Embryonic facial prominence (tissue), 1 donor: ENCODE measurements around the gene SLC12A8.
"Not testable (repeated sequence)": the region's sequence is repeated elsewhere in the genome, so short reads cannot be mapped to it uniquely, and the experiment has no call there.

Experiments
- DNase-seq: peaks from one replicate; pipeline ENCODE4 v3.0.0-alpha.2; 2016; ENCODE audit errors: extremely low spot score

SLC12A8 gene

DNA sequence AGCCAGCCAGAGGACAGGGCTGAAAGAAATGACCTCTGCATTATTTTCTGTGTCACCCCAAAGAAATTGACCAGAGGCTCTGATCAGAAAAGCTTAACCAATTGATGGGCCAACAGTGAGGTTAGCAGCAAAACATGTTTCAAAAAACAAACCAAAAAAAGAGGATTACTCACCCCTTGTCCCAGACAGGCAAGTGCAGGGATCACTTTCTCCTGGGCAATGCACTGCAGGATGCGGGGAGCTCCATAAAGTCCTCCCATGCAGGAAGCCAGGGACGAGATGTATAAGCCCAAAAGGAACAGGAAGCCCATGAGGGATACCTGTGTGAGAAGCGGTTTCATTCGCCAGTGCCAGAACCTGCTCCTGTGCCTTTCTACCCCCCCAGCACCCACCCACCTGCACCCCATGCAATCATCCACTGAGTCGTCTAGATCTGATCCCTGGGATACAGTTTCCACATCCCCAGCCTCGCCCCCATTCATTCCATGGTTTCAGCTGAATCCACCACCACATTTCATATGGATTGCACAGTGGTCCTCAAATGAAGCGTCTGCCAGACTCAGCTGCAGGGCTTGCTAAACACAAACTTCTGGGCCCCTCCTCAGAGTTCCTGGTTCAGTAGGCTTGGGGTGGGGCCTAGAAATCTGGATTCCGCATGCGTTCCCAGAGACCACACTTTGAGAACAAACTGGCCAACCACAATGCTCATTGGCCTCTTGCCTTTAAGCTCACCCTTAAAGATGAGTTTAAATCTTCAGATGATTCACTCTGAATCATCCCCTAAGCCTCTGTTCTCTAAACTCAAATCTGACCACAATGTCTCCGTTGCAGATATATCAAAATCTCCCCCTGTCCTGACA, 102.3 kb downstream of the SLC12A8 start:
- DNase-seq = no peak

- no peak for DNase-seq
Observed at GRCh38 chr3:125109536-125109925, 103.0 kb downstream of the SLC12A8 start.

DNA sequence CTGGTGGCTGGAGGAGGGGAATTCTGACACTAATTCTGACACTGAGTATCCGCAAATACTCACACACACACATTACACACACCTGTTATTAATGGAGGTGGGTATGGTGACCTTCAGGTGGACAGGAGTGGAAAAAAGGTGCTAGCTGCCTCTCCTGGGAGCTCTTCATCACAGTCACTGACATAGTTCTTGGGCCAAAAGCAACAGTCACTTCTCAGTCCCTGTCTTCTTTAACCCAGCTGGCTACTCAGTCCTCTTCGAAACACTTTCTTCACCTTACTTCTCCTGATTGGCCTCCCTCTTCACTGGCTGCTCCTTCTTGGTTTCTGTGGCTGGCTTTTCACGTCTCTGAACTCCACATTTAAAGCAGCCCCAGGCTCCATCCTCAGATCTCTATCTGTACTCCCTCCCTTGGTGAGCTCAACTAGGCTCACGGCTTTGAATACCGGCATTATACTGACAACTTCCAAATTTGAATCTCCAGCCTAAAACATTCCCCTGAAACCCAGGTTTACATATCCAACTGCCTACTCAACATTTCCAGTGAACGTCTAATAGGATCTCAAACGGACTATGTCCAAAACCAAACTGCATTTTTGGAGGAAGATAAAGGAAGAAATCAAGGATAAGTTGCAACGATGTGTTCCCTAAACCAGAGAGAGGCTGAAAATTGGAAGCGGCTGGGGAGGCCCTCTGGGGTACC, 103.6 kb downstream of the SLC12A8 start:
- no peak for DNase-seq

DNA sequence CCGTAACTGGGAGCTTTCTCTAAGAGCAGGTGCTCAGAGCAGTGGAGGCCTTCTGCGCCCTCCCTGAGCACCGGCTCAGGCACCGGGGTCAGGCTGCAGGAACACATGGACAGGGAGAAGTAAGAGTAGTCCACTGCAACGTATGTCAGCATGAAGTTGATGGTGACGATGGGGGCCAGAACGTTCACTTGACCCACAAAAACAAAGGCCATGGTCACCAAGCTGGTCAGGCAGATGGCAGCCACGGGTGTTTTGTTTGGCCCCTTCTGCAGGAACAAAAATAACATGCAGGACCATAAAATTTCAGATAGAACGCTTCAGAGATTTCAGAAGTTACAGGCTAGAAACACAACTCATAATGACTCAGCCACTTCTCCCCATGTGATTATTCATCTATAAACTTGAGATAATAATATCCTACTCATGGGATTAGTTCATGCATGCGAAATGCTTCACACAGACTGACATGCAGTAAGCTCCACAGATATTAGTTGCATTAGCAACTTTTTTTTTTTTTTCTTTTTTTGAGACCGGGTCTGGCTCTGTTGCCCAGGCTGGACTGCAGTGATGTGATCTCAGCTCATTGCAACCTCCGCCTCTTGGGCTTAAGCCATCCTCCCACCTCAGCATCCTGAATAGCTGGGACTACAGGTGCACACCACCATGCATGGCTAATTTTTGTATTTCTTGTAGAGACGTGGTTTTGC, 104.5 kb downstream of the SLC12A8 start:
- DNase-seq = no peak

DNA sequence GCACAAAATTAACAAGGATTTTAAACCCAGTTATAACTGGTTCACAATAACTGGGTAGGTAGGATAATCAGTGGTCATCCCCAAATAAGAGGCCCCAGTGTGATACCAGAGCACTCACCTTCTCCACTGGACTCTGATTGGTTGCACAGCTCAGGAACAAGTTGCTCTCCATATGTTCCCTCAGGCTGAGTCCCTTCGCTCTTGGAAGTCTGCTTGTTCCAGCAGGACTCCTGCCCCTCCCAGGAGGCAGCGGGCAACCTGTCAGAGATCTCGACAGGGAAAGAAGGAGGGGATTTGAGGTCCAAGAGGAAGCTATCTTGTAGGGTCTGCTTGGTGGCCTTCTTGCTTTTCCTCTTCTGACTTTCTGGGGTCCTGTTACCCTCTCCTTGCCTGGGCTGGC, 105.2 kb downstream of the SLC12A8 start:
- no peak for DNase-seq

- no peak for DNase-seq
Observed at GRCh38 chr3:125105116-125105515, 107.4 kb downstream of the SLC12A8 start.

DNA sequence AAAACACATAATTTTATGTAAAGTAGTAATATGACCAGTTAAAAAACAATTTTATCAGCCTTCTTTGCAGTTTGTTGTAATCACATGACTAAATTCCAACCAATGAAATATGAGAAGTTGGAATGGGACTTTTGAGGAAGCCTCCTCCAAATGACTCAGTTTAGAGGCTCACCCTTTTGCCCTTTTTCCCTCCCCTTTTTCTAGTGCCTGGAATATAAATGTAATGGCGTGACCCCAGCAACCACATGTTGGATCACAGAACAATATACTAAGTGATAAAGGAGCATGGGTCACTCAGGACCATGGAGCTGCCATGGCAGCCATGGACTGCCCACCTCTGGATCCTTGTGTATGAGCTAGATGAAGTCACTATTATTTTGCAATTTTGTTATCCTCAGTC, 107.9 kb downstream of the SLC12A8 start:
- no peak for DNase-seq

DNA sequence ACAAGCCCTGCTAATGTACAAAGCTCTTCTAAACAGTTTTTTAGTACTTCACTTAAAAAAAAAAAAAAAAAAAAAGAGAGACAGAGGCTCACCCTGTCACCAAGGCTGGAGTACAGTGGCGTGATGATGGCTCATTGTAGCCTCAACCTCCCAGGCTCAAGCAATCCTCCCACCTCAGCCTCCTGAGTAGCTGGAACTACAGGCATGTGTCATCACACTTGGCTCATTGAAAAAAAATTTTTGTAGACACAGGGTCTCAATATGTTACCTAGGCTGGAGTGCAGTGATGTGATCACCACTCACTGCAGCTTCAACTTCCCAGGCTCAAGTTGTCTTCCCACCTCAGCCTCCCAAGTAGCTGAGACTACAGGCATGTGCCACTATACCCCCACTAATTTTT, 109.1 kb downstream of the SLC12A8 start:
- DNase-seq = no peak

DNA sequence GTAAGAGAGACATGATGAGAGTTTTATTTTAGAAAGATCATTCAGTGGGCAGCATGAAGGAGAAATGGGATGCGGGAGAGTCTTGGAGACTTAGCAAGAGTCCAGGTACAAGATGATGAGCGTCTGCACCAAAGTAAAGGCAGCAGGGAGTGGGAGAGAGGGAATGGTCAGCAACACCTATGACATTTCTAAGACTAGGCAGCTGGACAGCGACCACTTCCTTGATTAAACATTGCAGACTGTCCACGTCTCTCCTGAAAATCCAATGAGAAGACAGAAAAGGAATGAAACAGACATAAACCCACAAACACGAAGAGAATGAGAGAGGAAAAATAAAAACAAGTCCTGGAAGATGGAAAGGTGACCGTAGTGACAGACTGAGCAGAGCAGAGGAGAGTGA, 110.1 kb downstream of the SLC12A8 start:
- DNase-seq = no peak

DNA sequence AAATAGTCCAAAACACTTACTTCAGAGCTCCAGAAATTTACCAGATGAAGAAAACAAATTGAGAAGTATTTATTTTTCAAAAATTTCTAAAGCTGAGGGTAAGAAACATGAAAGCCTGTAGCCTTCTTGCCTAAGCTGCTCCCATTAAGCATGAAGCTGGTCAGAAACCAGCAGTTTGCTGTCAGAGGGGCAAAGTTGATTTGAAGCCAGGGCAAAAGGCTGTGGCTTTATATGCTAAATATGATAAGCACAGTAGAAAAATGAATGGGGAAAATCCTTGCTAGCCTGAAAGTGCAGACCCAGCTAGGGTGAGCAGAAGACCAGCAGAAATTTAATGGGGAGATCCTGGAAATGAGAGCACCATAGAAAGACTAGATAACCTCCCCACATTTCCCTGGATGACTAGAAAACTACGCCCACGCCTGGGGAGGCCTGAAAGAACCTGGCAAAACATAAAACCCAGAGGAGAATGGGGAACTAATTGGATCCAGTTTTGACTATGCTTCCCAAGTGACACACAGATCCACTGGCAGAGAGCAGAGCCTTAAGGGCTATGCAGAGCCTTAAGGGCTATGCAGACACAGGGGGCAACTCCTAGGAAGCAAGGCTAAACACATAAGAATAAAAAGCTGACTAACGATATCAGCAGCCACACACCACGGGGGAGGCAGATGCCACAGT, 113.8 kb downstream of the SLC12A8 start:
- no peak for DNase-seq

GRCh38 chr3:125090649-125091048, 121.9 kb downstream of the SLC12A8 start:
- no peak for DNase-seq

GRCh38 chr3:125087768-125088391, 124.7 kb downstream of the SLC12A8 start:
- DNase-seq = no peak

GRCh38 chr3:125085166-125085565, 127.4 kb downstream of the SLC12A8 start:
- DNase-seq = no peak

DNA sequence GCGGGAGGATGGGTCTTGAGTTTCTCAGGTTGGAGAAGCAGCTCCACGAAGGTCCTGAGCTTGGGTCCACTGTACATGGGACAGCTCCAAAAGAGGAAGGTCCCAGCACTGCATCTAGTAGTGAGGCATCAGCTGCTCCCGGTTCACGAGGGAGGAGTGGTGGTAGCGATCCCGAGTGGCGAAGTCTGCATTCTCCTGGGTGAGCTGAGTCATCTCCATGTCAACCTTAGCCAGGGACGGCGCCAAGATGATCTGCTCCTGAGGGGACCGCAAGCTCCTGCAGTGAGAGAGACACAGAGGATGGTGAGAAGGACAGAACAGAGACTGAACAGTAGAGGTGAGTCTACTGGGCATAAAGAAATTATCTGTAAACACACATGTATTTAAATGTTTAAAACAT, 128.8 kb downstream of the SLC12A8 start:
- no peak for DNase-seq

DNA sequence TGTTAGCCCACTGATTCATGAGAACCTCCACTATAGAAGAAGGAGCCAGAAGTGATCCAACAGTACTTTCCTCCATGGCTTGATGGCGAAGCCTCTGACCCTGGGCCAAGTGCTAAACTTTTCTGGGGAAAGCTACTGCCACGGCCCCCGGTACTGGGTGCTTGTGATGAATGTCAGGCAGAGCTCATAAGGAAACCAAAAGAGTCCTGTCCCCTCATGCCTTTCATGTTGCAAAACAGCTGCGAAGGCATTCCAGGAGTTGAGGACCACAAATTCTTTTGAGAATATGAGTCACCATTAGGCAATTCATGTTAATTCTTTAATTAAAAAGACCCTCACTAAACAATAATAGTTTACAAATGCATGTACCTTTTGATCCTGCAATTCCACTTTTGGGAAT, 130.2 kb downstream of the SLC12A8 start:
- DNase-seq = not testable (repeated sequence)

DNA sequence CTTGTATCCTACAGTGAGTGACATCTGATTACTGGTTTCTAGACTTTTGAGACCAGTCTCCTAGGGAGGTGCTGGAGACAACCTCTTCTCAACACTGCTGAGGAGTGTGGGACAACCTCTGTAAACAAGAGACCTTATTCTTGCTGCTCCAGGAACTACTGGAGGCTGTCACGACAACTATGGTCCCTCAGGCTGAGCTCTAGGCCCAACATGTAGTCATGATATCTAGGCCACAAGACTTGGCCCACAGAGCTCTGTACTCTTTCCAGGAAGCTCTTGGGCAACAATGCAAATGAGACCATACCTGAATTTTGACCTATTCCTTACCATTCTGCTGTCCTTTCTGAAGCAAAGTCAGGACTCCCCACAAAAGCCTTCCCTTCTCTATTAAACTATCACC, 132.5 kb downstream of the SLC12A8 start:
- no peak for DNase-seq

- no peak for DNase-seq
Observed at GRCh38 chr3:125079675-125080045, 132.9 kb downstream of the SLC12A8 start.

DNA sequence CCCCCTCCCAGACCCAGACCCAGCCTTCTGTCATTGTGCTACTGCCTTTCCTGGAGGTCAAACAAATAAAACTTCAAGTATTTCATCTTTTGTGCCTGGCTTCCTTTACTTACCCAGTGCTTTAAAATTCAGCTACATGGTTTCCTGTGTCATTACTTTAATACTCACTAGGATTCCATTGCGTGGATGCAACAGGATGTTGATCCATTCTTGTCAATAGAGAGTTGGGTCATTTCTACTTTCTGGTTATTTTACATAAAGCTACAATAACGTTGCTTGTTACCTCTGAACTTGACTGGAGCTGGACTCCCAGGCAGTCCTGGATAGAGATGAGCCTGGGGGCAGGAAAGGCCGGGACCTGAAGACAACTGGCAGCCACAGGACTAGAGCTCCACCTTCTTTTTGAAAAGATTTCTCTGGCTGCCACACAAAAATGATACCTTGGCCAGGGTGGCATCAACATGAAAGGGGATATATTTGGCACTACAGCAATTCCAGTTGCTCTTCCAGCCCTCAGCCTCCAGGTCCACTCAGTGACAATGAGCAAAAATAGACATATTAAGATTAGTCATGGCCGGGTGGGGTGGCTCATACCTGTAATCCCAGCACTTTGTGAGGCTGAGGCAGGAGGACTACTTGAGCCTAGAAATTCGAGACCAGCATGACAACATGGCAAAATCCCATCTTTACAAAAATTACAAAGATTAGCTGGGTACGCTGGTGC, 133.4 kb downstream of the SLC12A8 start:
- DNase-seq = no peak

GRCh38 chr3:125077864-125078263, 134.7 kb downstream of the SLC12A8 start:
- DNase-seq = no peak

DNA sequence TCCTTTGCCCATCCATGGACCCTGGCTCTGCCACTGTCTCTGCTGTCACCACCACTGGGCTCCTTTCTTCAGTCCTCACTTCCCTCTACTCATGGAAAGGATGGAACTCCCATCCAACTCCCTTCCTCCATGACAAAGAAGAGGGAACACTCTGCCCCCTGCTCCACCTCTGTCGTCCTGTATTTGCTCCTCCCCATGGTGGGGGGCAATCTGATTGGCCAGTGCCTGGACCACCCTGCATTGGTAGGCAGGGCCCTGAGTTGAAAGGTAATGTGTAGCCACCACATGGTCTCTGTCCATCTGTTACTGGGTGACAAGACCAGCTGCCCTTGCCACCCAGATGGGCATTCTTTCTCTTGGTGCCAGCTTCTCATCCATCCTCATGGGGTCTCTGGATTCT, 136.1 kb downstream of the SLC12A8 start:
- no peak for DNase-seq

GRCh38 chr3:125075738-125076137, 136.8 kb downstream of the SLC12A8 start:
- no peak for DNase-seq
